ENCODE measurements around the gene FCRL4.

DNA sequence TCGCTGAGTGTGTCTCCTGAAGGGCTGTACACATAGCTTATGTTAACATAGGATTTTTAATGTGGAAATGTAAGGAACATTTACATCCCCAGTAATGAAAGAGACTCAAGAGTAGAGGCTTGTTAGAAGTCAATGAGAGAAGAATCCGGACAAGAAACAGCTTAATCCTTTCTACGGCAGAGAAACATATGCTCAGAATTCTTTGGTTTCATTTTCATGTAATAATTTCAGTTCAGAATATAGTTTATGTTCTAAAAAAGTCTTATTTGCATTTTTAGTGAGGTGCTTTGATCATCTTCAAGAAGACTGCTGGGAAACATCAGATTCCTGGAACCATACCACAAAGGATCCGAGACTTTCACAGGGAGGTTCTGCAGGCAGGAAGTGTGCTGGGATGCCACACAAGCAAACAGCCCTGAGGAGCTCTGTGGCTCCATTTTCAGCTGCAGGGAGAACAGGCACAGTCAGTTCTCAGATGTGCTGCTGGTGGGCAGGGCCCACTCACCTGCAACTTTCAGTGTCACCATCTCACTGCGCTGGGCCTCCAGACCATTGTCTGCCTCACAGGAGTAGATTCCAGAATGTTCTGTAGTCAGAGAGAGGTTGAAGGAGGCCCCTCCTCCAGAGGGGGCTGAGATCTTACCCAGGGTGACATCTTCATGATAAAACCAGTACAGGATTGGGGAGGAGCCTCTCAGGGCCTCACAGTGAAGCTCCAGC lies 74.0 kb downstream of the FCRL4 start:
- TF ChIP-seq, protein P1, sequence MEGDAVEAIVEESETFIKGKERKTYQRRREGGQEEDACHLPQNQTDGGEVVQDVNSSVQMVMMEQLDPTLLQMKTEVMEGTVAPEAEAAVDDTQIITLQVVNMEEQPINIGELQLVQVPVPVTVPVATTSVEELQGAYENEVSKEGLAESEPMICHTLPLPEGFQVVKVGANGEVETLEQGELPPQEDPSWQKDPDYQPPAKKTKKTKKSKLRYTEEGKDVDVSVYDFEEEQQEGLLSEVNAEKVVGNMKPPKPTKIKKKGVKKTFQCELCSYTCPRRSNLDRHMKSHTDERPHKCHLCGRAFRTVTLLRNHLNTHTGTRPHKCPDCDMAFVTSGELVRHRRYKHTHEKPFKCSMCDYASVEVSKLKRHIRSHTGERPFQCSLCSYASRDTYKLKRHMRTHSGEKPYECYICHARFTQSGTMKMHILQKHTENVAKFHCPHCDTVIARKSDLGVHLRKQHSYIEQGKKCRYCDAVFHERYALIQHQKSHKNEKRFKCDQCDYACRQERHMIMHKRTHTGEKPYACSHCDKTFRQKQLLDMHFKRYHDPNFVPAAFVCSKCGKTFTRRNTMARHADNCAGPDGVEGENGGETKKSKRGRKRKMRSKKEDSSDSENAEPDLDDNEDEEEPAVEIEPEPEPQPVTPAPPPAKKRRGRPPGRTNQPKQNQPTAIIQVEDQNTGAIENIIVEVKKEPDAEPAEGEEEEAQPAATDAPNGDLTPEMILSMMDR (IDR thresholded peaks at IDR 0.05): no peak
- no peak for TF ChIP-seq POLR2A (IDR thresholded peaks at IDR 0.05)

Data from right lobe of liver (tissue), 4 donors.